GM12892 (cell line): ENCODE data around the gene TMEM200B.

ENCODE experiments used
- POLR2A ChIP-seq: IDR thresholded peaks from 2 replicates; pipeline ENCODE4 v1.6.1; 2011; ENCODE audit warnings: low read depth, low read length, control low read depth
- TAF1 ChIP-seq: IDR thresholded peaks from 2 replicates; pipeline ENCODE4 v1.6.1; 2011; ENCODE audit warnings: low read depth, mild to moderate bottlenecking, control low read depth, low read length, borderline replicate concordance

DNA sequence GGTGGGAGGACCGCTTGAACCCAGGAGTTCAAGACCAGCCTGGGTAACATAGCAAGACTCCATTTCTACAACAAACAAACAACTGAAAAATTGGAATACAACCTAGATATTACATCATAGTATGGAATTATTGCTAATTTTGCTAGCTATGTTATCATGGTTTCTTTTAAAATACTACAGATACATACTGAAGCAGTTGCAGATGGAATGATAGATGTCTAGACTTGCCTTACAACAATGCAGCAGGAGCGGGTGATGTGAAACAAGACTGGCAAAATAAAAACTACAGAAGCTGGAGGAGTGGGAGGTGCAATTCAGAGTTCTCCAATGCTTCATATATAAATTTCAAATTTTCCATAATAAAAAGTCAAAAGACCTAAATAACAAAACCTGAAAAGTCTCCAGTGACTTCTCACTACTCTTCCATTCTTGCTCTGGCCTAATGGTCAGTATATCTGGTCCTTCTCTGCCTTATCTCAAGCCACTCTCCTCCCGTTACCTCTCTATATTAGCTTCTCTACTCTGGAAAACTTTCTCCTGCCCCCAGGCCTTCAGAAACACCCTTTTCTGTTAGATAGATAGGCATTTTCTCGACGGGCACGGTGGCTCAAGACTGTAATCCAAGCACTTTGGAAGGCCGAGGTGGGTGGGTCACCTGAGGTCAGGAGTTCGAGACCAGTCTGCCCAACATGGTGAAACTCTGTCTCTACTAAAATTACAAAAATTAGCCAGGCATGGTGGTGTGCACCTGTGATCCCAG, 28.5 kb upstream of the TMEM200B start:
- TF ChIP-seq POLR2A (no peak), TAF1 (no peak)
